HuH-7.5 (cell line): ENCODE results near the gene SLF2.

Source experiments
- DNase-seq: peaks from one replicate; pipeline ENCODE4 v3.0.0; 2011; ENCODE audit warnings: low spot score

The SLF2 gene, protein sequence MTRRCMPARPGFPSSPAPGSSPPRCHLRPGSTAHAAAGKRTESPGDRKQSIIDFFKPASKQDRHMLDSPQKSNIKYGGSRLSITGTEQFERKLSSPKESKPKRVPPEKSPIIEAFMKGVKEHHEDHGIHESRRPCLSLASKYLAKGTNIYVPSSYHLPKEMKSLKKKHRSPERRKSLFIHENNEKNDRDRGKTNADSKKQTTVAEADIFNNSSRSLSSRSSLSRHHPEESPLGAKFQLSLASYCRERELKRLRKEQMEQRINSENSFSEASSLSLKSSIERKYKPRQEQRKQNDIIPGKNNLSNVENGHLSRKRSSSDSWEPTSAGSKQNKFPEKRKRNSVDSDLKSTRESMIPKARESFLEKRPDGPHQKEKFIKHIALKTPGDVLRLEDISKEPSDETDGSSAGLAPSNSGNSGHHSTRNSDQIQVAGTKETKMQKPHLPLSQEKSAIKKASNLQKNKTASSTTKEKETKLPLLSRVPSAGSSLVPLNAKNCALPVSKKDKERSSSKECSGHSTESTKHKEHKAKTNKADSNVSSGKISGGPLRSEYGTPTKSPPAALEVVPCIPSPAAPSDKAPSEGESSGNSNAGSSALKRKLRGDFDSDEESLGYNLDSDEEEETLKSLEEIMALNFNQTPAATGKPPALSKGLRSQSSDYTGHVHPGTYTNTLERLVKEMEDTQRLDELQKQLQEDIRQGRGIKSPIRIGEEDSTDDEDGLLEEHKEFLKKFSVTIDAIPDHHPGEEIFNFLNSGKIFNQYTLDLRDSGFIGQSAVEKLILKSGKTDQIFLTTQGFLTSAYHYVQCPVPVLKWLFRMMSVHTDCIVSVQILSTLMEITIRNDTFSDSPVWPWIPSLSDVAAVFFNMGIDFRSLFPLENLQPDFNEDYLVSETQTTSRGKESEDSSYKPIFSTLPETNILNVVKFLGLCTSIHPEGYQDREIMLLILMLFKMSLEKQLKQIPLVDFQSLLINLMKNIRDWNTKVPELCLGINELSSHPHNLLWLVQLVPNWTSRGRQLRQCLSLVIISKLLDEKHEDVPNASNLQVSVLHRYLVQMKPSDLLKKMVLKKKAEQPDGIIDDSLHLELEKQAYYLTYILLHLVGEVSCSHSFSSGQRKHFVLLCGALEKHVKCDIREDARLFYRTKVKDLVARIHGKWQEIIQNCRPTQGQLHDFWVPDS

DNA sequence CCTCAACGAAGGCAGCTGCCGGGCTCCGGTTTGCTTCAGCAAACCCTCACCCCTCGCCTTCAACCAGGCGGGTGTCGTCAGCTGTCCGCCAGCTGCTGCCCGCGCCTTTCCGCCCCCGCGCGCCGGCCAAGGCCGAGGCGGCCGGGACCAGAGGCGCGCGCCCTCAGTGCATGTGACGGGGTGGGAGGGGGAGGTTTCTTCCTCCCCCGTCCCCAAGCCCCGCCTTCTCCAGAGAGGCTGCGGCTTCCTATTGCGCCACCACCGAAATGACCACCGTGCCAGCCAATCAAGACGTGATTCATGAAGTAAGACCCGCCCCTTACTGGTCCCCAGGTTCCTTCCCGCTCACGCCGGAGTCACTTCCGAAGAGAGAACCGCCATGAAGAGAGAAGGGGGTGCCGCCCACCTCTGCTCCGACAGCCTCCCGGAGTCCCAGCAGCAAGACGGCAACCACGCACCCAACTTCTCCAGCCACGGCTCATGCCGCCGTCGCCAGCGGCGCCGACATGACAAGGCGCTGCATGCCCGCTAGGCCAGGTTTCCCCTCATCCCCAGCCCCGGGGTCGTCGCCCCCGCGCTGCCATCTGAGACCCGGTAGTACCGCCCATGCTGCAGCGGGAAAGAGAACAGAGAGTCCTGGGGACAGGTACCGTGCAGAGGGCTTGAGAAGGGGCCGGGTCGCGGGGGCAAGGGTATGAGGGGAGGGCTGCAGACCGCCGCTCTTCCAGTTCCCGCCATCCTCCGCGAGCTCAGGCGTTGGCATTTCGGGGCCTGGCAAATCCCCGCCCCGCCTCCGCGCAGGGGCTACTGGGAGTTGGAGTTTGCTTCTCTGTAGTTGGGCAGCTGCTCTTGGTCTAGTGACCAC is at the start of gene SLF2:
TSS of gene SLF2 (plus strand) at position 359 of the 865 bp plus-strand sequence. CDS start at position 507, 148 bp downstream.
- DNase-seq = peak; percentile 91

DNA sequence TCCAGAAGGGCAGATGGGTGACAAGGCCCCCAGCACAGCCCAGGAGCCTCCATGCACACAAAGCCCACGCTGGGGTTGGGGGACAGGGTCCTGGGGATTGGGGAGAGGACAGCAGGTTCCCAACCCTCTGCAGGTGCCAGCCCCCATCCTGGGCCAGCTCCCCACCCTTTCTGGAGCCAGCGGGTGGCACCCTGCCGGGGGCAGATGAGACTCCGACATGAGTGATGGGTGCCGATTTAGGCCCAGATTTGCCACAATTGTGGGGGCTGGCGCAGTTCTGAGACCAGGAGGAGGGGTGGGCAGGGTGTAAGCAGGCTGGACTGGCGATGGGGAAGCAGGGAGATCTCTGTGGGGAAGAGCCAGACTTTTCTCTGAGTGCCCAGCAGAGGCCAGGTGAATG is 49.3 kb upstream of the SLF2 start:
- no peak for DNase-seq

DNA sequence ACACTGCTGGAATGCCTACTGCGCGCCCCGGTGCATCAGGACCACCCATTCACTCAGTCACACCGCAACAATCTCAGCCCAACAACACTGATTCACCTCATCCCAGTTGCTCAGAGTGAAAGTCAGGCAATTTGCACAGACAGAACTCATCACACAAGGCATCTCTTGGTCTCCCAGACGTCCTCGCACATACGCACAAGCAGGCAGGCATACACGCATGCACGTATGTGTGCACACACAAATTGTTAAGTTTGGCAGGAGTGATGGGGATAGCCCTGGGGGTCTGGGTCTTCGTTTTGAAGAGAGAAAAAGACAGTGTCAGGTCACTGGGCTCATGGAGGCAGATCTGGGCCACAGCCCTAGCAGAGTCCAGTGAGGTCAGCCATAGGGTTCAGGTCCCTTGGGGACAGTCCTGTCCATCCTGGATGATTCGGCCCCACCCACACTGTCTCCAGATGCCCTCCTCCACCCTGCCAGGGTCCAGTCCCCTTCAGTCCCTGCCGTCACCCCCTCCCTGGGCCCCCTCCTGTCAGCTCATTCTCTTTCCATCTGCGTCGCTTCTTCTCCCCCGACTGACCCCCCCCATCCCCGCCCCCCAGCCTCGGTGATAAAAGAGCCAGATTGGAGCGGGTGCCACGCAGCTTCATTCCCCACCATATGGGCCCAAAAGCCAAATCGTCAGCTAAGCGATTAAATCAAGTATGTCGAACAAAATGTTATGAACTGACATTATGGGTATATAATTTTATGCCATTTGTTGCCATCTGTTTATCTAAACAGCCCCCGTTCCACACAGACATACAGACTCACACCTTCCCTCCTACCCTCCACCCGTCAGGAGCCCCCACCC is 48.5 kb upstream of the SLF2 start:
- DNase-seq = no peak

DNA sequence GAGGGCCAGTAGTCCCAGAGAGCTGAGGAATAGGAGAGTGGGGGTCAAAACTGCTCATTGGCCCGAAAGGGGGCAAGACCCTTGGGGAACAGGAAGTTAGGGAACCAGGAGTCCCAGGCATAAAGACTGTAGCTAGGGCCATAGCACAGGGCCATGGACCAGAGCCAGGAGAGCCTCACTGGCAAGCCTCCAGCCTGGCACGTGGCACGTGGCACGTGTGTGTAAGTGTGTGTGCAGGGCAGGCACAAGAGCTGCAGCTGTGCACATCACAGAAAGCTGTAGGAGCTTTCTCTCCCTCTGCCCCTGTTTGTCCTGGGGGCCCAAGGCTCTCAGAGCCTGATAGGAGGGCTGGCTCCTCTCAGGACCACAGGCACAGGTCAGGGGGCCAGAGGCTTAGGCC is 47.8 kb upstream of the SLF2 start:
- DNase-seq = no peak

DNA sequence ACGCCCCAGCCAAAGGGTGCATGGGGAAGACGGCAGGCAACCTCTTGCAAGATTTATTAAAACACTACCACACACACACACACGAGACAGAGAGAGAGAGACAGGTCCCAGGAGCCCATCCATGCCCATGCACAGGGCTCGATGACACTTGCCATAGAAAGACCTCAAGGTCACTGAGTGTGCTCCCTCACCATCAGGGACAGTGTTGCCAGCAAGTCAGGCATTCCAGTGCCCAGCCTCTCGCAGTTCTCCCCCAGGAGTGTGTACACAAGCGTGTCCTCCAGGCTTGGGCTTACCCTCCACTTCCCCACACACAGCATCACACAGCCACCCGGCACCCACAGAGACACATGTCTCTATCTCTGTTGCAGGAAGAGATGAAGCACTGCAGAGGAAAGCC is 46.8 kb upstream of the SLF2 start:
- no peak for DNase-seq

DNA sequence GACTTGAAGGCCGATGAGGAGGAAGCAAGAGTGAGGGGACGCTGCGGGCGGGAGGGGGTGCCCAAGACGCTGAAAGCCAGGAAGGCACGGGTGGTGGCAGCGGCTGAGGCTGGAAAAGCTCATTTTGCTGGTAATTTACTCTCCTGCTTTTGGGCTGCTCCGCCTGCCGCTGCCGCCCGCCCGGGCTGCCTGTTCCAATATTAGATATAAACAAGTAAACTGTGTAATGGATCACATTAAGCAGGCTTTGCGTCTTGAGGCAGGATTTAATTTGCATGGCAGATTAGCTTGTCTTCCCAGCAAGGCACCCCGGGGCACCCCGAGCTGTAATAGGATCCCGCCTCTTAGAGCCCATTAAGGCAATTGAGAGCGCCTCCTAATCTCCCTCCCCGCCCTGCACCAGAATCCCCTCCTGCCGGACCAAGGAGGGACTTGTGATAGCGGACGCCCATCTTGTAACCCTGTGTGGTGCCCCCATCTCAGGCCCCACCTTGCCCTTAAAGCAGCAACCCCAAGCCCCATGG is 46.1 kb upstream of the SLF2 start:
- no peak for DNase-seq

DNA sequence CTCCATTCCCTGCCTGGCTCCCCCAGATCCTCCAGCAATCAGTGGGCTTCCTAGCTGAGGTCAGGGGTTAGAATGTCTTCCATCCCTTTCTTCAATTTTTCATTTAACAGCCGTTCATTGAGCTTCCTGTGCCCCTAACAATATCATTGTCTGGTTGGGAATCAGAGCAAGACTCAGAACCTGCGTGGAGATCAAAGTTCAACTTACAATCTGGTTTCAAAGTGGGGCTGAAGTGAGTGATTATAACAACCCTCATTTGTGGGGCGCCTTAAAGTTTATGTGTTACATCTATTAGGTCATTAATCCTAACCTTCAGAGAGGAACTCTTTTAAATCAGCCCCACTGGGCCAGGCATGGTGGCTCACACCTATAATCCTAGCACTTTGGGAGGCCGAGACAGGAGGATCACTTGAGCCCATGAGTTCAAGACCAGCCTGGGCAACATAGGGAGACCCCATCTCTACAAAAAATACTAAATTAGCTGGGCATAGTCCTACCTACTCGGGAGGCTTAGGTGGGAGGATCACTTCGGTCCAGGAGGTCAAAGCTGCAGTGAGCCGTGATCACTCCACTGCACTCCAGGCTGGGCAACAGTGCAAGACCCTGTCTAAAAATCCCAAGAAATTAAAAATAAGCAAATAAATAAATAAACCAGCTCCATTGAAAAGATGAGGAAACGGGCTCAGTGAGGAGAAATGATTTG is 45.4 kb upstream of the SLF2 start:
- DNase-seq = no peak

DNA sequence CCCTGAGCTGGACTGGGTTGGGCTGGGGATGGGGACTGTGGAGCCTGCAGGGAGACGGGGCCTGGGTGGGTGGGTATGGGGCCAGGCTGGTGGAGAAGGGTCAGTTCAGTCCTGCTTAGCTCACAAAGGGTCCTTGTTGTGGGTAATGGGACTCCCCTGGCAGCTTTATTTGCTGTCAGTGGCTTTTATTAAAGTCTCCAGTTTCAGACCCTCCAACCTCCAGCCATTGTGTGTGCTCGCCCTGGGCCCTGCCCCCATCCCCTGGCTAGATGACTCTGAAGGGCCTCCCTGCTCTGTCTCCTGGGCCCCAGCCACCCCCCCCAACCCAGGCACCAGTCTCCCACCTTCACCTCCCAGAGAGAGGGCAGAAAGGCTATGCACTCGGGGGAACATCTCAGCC is 44.4 kb upstream of the SLF2 start:
- DNase-seq = no peak

DNA sequence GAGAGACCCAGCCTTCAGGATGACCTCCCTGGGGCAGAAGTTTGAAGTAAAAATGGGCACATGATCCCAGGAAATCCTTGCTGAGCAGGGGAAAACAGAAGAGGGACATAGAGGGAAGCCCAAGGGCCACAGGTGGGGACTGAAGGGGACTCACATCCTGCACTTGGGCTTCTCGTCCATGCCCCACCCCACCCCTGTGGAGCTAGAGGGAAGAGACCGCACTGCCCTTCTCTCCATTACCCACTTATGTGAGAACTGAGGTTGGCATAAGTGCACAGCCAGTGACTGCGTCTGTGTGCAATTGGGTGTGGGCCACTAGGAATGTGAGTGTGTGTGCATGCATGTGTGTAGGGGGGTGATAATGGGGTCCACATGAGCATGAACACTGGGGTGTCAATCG is 43.4 kb upstream of the SLF2 start:
- no peak for DNase-seq

DNA sequence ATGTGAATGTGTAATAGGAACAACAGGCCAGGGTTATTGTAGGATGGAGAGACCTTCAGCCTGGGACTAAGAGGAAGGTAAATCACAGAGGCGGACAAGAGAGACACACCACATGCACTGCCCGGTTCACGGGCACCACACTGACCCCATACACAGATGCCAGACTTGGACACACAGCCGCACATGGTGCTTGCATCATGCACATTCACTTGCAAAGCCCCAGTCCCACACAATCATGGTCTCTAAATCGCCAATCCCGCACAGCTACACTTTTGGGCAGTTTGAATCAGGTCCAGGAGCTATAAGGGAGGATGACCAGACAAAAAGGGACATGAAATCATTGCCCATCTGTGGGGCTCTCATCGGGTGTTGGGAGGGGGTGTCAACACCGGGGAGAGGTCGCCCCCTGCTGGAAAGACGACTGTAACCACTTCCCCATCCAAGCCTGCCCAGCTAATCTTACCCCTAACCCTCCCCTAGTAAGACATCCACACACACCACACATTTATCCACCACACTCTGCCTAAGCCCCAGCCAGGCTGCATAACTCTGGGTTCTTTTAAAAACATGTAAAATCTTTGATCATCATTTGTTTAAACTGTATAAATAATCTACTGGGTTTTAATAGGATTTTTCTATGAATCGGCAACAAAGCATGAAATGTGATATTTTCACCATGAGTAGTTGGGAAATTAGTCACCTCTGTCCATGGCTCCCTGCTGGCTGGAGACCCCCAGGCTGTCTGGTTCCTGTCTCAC is 40.5 kb upstream of the SLF2 start:
- peak; percentile 87 for DNase-seq

DNA sequence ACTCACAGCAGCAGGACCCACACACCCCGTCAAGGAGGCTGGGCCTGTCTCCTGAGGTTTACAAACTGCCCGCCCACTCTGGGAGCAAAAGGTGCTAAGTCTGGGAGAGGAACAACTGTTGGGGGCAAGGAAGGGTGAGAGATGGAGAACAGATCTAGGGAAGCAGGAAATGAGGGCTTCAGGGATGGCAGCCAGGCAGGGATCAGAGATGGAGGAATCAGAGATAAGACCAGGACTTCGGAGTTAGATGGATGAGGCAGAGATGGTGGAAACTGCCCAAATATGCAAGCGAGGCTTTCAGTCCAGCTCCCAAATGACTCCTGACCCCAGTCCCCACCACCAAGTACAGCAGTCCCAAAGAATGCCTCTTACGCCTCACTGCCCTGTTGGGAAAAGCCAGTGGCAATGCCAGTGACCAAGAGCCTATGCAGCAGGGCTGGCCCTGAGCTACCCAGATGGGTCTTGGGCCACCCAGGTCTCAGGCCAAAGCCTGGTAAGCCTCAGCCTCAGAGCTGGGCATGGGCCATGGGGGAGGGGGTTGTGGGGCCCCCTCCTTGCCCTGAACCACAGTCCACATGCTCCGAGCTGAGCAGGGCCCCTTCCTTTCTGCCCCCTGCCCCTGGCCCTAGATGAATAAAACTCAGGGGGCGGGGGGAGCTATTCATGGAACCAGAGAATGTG is 39.5 kb upstream of the SLF2 start:
- no peak for DNase-seq

DNA sequence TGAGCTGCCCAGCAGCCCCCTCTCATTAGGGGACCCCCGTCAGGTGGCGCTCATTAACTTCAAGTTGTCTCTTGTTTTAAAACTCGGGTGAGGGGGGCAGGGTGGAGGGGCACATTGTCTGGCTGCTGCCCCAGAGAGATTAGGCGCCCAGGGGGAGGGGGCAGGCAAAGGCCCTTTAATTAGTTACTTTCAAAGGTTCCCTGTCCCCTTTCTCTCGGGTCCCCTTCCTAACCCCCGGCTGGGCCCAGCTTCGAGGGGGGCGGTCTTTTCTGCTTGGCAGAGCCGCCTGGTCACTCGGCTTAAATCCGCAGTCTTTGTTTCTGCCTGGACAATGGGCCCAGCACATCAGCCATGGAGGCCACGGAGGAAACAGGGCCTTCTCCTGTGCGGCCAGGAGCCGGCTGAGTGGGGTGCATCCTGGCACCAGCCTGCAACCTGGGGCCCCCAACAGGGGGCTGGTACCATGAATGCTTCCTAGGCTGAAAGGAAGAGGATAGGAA is 38.9 kb upstream of the SLF2 start:
- DNase-seq = no peak

DNA sequence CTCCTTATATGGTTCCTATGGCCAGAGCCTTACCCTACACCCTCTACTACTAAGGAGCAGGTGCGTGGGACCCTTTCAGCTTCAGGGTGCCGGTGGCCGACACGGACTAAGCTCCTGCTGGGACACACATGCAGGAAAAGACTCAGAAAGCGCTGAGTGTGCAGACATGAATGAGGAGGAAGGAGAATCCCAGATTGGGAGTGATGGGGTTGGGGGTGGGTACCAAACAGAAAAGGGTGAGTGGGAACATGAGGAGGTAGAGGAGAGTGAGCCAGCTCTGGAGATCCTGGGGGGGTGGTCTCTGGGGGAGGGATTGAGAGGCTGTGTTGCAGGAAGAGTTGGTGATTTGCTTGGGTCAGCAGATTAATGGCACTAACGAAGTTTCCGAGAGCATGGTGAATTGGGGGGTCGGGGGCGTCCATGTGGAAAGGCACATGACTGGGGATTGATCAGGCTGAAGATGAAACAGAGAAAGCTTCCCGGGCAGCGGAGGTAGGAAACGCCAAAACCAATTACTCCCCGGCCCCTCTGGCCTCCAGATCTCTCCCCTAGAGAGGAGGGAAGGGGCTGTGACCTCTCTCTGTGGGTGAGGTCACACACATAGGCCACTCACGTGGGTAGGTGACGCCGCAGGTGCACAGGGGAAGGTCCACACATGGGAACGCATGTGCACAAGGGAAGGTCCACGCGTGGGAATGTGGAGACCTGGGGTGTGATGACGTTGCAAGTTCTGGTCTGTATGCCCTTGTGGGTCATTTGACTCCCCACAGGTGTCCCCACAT is 37.9 kb upstream of the SLF2 start:
- DNase-seq = no peak

DNA sequence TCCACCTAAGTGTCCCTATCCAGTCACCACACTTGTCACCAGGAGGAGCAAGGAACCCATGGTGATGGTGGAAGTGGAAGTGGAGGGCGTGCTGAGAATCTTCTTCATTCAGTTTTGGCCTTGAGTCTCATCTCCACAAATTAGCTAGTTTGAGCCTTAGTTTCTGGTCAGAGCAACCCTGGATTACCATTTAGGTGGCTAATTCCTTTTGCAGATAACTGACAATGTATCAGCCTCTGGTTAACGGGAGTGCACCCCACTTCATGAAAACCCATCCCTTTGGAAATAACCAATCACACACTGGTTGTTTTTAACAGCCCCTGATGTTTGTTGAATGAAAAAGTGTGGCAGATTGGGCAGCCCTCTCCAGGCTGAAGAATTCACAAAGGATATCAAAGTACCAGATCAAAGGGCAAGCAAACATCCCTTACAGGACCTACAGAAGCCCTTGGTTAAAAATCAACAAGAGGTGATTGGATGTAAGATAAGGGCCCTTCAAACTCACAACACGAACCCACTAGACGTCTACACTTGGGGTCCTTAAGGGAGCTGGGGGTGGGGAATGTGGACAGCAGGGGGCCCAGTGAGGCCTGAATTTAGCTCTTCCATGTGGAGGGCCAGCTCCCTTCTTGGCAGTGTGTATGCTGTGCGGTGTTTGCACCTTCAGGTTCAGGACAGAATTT is 37.1 kb upstream of the SLF2 start:
- no peak for DNase-seq

DNA sequence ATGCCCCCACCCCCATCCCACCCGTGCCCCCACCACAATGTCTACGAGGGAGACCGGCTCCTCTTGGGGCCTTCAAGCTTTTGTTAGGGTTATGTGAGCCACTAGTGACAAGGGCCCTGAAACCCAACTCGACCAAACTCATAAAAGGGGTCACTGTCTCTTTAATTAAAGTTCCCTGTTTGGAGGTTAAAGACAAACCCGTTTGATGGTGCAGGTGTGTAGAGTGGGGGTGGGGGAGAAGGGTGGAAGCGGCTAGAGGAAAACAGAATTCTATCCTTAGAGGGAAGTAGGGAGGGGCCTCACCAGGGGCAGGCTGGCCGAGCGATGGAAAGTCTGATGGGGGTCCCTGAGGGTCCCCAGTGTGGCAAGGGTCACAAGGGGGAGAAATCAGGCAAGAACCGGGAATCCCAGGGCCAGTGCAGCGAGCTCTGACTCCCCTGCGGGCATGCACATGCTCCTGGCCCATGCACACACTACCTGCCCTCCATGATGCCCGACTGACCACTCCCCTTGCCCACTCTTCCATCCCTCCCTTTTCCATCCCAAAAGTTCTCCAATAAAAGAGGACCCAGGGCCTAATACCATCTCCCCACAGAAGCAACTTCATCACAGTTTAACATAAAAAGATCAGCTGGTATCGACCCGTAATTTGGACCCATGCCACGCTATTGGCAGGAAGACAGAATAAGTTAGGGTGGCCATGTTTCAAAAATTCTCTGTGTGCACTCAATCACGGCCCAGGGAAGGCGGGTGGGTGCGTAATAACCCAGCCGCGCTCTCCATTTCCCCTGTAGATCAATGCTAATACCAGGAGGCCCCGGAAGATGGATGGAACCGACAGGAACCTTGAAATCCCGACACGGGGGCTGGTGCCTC is 35.9 kb upstream of the SLF2 start:
- DNase-seq = no peak

DNA sequence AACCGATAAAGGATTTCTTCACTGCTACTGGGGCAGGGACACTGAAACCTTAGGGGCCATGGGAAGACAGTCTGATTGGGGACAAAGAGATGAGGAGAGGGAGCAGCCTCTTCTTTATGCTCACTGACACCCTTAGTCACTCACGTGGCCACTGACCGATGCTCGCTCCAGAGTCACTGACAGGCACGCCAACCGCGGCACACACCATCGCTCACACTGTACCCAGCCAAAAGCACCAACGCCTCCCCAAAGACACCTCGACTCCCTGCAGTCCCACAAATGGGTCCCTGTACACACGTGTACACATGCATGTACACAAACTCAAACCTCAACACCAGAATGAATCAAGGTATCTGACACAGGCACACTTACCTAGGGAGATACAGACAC is 35.3 kb upstream of the SLF2 start:
- no peak for DNase-seq
